CD14-positive monocyte (primary cell): ENCODE results near the gene FADS2. TPM values are rescaled to one million over a fixed set of nuclear protein-coding genes. Genes with fewer than 3 reads are reported as not detected.

ENCODE experiments used
- DNase-seq, 3 donors: peaks; one replicate each; pipeline ENCODE4 v3.0.0-alpha.2; 2011 to 2022
- H2AFZ ChIP-seq: 2 replicates; pipeline ENCODE4 v1.6.0; 2012; ENCODE audit warnings: mild to moderate bottlenecking, low read depth, low read length, inconsistent platforms; ENCODE audit not compliant: insufficient read depth, poor library complexity, severe bottlenecking
- H3K27ac ChIP-seq, 2 donors: 1 replicate in 1 of 2; 2 replicates in 1 of 2; pipeline ENCODE4 v1.5.1; 2012 to 2013; ENCODE audit warnings: low read length in 2 of 2, control low read depth in 1 of 2, inconsistent platforms in 1 of 2, low read depth in 1 of 2, mild to moderate bottlenecking in 1 of 2
- H3K27me3 ChIP-seq, 2 donors: one replicate each; pipeline versions ENCODE4 v1.6.0 to v1.6.1; 2011 to 2013; ENCODE audit warnings: low read length in 2 of 2; ENCODE audit not compliant: control insufficient read depth in 2 of 2, insufficient read depth in 2 of 2
- H3K36me3 ChIP-seq, 2 donors: replicated peaks in 1 of 2; 1 replicate in 1 of 2; 2 replicates in 1 of 2; pipeline versions ENCODE4 v1.5.1 to v1.6.1; 2012 to 2013; ENCODE audit warnings: low read length in 2 of 2, control low read depth in 1 of 2, inconsistent platforms in 1 of 2, mild to moderate bottlenecking in 1 of 2; ENCODE audit not compliant: insufficient read depth in 2 of 2, control insufficient read depth in 1 of 2
- H3K4me1 ChIP-seq, 2 donors: 1 replicate in 1 of 2; 2 replicates in 1 of 2; pipeline versions ENCODE4 v1.5.1 to v1.6.1; 2012 to 2013; ENCODE audit warnings: low read length in 2 of 2, control low read depth in 1 of 2, inconsistent platforms in 1 of 2, mild to moderate bottlenecking in 1 of 2, moderate library complexity in 1 of 2; ENCODE audit not compliant: insufficient read depth in 2 of 2, control insufficient read depth in 1 of 2
- H3K4me2 ChIP-seq: replicated peaks from 2 replicates; pipeline ENCODE3; 2012; ENCODE audit warnings: low read length, moderate library complexity, mild to moderate bottlenecking; ENCODE audit not compliant: poor library complexity, severe bottlenecking; ENCODE audit errors: extremely low read depth
- H3K4me3 ChIP-seq, 3 experiments: fragments of 200-600 bp in 1 of 3; sonication (generic) in 1 of 3; replicated peaks in 1 of 3; 1 replicate in 2 of 3; 2 replicates in 1 of 3; pipeline ENCODE4 v1.5.1; 2011 to 2013; ENCODE audit warnings: low read length in 3 of 3, mild to moderate bottlenecking in 3 of 3, control low read depth in 2 of 3, low read depth in 2 of 3, inconsistent platforms in 1 of 3, moderate library complexity in 1 of 3
- H3K79me2 ChIP-seq: 2 replicates; pipeline ENCODE4 v1.6.0; 2012; ENCODE audit warnings: mild to moderate bottlenecking, control low read depth, inconsistent platforms, low read length, moderate library complexity; ENCODE audit not compliant: insufficient read depth
- H3K9ac ChIP-seq: 2 replicates; pipeline ENCODE4 v1.6.0; 2017; ENCODE audit warnings: low read length, mild to moderate bottlenecking; ENCODE audit not compliant: insufficient read depth, poor library complexity, severe bottlenecking
- H3K9me3 ChIP-seq, 2 donors: replicated peaks in 1 of 2; 1 replicate in 1 of 2; 2 replicates in 1 of 2; pipeline versions ENCODE4 v1.5.1 to v1.6.1; 2012 to 2013; ENCODE audit warnings: low read length in 2 of 2, control low read depth in 1 of 2; ENCODE audit not compliant: control insufficient read depth in 1 of 2, insufficient read depth in 1 of 2
- H4K20me1 ChIP-seq: 2 replicates; pipeline ENCODE4 v1.6.0; 2012; ENCODE audit warnings: mild to moderate bottlenecking, low read length, control low read depth, moderate library complexity; ENCODE audit not compliant: insufficient read depth
- H3K27ac Mint-ChIP-seq, 7 donors: one replicate each; pipeline ENCODE4 v1.8.0; 2020; ENCODE audit warnings: mild to moderate bottlenecking in 7 of 7, mixed read lengths in 7 of 7, moderate library complexity in 6 of 7, inconsistent platforms in 2 of 7
- H3K27me3 Mint-ChIP-seq, 3 donors: one replicate each; pipeline ENCODE4 v1.8.0; 2021 to 2022; ENCODE audit warnings: low read depth in 3 of 3, mild to moderate bottlenecking in 3 of 3, mixed read lengths in 3 of 3, moderate library complexity in 3 of 3, inconsistent platforms in 1 of 3
- H3K36me3 Mint-ChIP-seq, 2 donors: one replicate each; pipeline ENCODE4 v1.8.0; 2020; ENCODE audit warnings: mixed read lengths in 2 of 2, inconsistent platforms in 1 of 2, mild to moderate bottlenecking in 1 of 2
- H3K4me1 Mint-ChIP-seq: one replicate; pipeline ENCODE4 v1.8.0; 2020; ENCODE audit warnings: mild to moderate bottlenecking, mixed read lengths
- H3K4me3 Mint-ChIP-seq, 2 donors: one replicate each; pipeline ENCODE4 v1.8.0; 2020; ENCODE audit warnings: mild to moderate bottlenecking in 2 of 2, mixed read lengths in 2 of 2, moderate library complexity in 1 of 2
- H3K9me3 Mint-ChIP-seq, 7 donors: one replicate each; pipeline ENCODE4 v1.8.0; 2020 to 2022; ENCODE audit warnings: mixed read lengths in 7 of 7, mild to moderate bottlenecking in 6 of 7, moderate library complexity in 6 of 7, inconsistent platforms in 2 of 7
- CTCF ChIP-seq: fragments of 200-600 bp; IDR thresholded peaks from one replicate; pipeline ENCODE4 v1.8.0; 2022; ENCODE audit warnings: antibody characterized with exemption, mild to moderate bottlenecking
- WGBS: methylation state at CpG from one replicate; pipeline ENCODE4 v1.1.5; 2013; ENCODE audit warnings: missing lambda C conversion rate; ENCODE audit not compliant: insufficient coverage; 5-methylcytosine and 5-hydroxymethylcytosine counted together
- intact Hi-C, 2 donors: fragments of 100-400 bp; cut with micrococcal nuclease; formaldehyde crosslinking; loops; one replicate each; pipeline versions ENCODE4 v1.15.0 to v1.15.1; 2023
- polyA plus RNA-seq, 3 donors: library from polyadenylated mRNA; depleted of rRNA in 1 of 3; unstranded in 2 of 3; stranded (reverse) in 1 of 3; fragments of 300-500 nt in 2 of 3; fragments of >200 nt in 1 of 3; fragmentation: Illumina TruSeq in 2 of 3; gene quantifications; 1 replicate in 2 of 3; 2 replicates in 1 of 3; pipeline ENCODE4 v1.2.3, GENCODE V29; 2012 to 2021

The FADS2 gene
- polyA plus RNA-seq, 3 donors = 5.1 to 19.9 (median 6.4) TPM

GRCh38 chr11:61848631-61849030 lies 20.5 kb downstream of the FADS2 start:
- Histone ChIP-seq H3K4me1 (no peaks in the 10 kb centered on the region), H3K9ac (no peak overlapping the region), H3K36me3 (peaks cover 18 to 43% of the 10 kb centered on the region in 2 donors), H3K4me3 (no peak overlapping the region), H3K9me3 (no peaks in the 10 kb centered on the region), H4K20me1 (no peaks in the 10 kb centered on the region), H3K27ac (no peak overlapping the region), H3K4me2 (no peak overlapping the region), H2AFZ (no peak overlapping the region), H3K79me2 (no peaks in the 10 kb centered on the region), H3K27me3 (no peaks in the 10 kb centered on the region)
- Mint-ChIP-seq H3K27me3 (peaks cover 0 to 3% (median 0%) of the 10 kb centered on the region in 3 donors), H3K4me1 (peaks cover 1% of the 10 kb centered on the region), H3K36me3 (peaks cover 31 to 92% of the 10 kb centered on the region in 2 donors), H3K9me3 (peaks cover 0 to 2% (median 0%) of the 10 kb centered on the region in 7 donors), H3K4me3 (no peak overlapping the region), H3K27ac (no peak overlapping the region)
- 92% methylated on average over 8 of the region's 9 CpGs for WGBS
- TF ChIP-seq CTCF = no peak
- no peak for DNase-seq
- intact Hi-C loops = no loop called here

GRCh38 chr11:61850687-61851086 lies 22.6 kb downstream of the FADS2 start:
- no peak overlapping the region for H3K27ac Mint-ChIP-seq
- peaks cover 26 to 49% of the 10 kb centered on the region in 2 donors for H3K36me3 ChIP-seq
- no peak for TF ChIP-seq CTCF
- no peaks in the 10 kb centered on the region for H3K4me1 ChIP-seq
- 99% methylated on average over 7 of the region's 7 CpGs for WGBS
- no peak overlapping the region for H3K4me2 ChIP-seq
- H2AFZ ChIP-seq = no peak overlapping the region
- no peaks in the 10 kb centered on the region for H3K9me3 ChIP-seq
- no peak for DNase-seq
- H3K27me3 ChIP-seq = no peaks in the 10 kb centered on the region
- H3K4me3 ChIP-seq = no peak overlapping the region
- H3K27me3 Mint-ChIP-seq = peaks cover 0 to 3% (median 0%) of the 10 kb centered on the region in 3 donors
- H3K36me3 Mint-ChIP-seq = peaks cover 35 to 94% of the 10 kb centered on the region in 2 donors
- H3K9me3 Mint-ChIP-seq = peaks cover 0 to 2% (median 0%) of the 10 kb centered on the region in 7 donors
- H3K9ac ChIP-seq = no peak overlapping the region
- H3K79me2 ChIP-seq = no peaks in the 10 kb centered on the region
- intact Hi-C loops = no loop called here
- H3K4me1 Mint-ChIP-seq = peaks cover 1% of the 10 kb centered on the region
- no peaks in the 10 kb centered on the region for H4K20me1 ChIP-seq
- no peak overlapping the region for H3K4me3 Mint-ChIP-seq
- H3K27ac ChIP-seq = no peak overlapping the region
